Measurements from ENCODE around the gene KIF4A. TPM values are rescaled to one million over a fixed set of nuclear protein-coding genes. Genes with fewer than 3 reads are reported as not detected.
"Not testable (repeated sequence)": the region's sequence is repeated elsewhere in the genome, so short reads cannot be mapped to it uniquely, and the experiment has no call there.

KIF4A gene
- total RNA-seq, 2 experiments from 2014 or later = 29.9 to 40.7 TPM

- H3K9me3 ChIP-seq (ENCODE audit: low read length) = no peaks in the 10 kb centered on the region
- no peaks in the 10 kb centered on the region for H3K79me2 ChIP-seq (ENCODE audit: insufficient read depth, low read depth, low read length)
- BruUV-seq (replicated peaks) = no TSS peak
- ChIA-PET POLR2A (interaction anchor here (0.6 to 1.4 kb wide), 2 partner anchors 11 to 1323 kb away, joined by 4 to 5 read pairs; no protein-coding TSS in a partner anchor), CTCF (ENCODE audit: unreplicated experiment) (no interaction called here)
- H3K9me2 ChIP-seq (ENCODE audit: insufficient read depth, low read length) = no peaks in the 10 kb centered on the region
- TF ChIP-seq EZH2phosphoT487 (IDR thresholded peaks at IDR 0.05; ENCODE audit: borderline replicate concordance, low read depth, low read length) = no peak
- TF ChIP-seq CTCF (conservative IDR thresholded peaks at IDR 0.05; ENCODE audit: low read length) = no peak
- no peak overlapping the region for H3K4me2 ChIP-seq (ENCODE audit: low read length)
- no peaks in the 10 kb centered on the region for H4K20me1 ChIP-seq (ENCODE audit: insufficient read depth, low read length)
- peaks cover 87% of the 10 kb centered on the region for H3K36me3 ChIP-seq (ENCODE audit: insufficient read depth, low read length)
- no peak overlapping the region for H2AFZ ChIP-seq (ENCODE audit: low read length)
- H3K4me3 ChIP-seq (ENCODE audit: low read depth, low read length, poor library complexity, severe bottlenecking) = no peak overlapping the region
- intact Hi-C loops (cut with micrococcal nuclease; ENCODE audit: unreplicated experiment) = no loop called here
- DNase-seq (ENCODE audit: low spot score) = no peak
- H3K27ac ChIP-seq (ENCODE audit: low read depth, low read length, poor library complexity, severe bottlenecking) = no peak overlapping the region
- no peaks in the 10 kb centered on the region for H3K4me1 ChIP-seq (ENCODE audit: insufficient read depth, low read length, poor library complexity, severe bottlenecking)
Measured at GRCh38 chrX:70301716-70302115, 11.8 kb downstream of the KIF4A start.

GRCh38 chrX:70313503-70313902 lies 23.6 kb downstream of the KIF4A start:
- ChIA-PET CTCF (ENCODE audit: unreplicated experiment) (no interaction called here), POLR2A (interaction anchor here (0.6 to 0.7 kb wide), 3 partner anchors 55 to 931 kb away, joined by 3 to 4 read pairs (median 3); no protein-coding TSS in a partner anchor)
- Histone ChIP-seq H3K36me3 (ENCODE audit: insufficient read depth, low read length) (peaks cover 85% of the 10 kb centered on the region), H3K4me1 (ENCODE audit: insufficient read depth, low read length, poor library complexity, severe bottlenecking) (no peaks in the 10 kb centered on the region), H3K4me2 (ENCODE audit: low read length) (no peak overlapping the region), H3K4me3 (ENCODE audit: low read depth, low read length, poor library complexity, severe bottlenecking) (no peak overlapping the region), H4K20me1 (ENCODE audit: insufficient read depth, low read length) (no peaks in the 10 kb centered on the region), H3K27ac (ENCODE audit: low read depth, low read length, poor library complexity, severe bottlenecking) (no peak overlapping the region), H3K9me2 (ENCODE audit: insufficient read depth, low read length) (no peaks in the 10 kb centered on the region), H3K9me3 (ENCODE audit: low read length) (no peaks in the 10 kb centered on the region), H3K79me2 (ENCODE audit: insufficient read depth, low read depth, low read length) (peaks cover 10% of the 10 kb centered on the region; the same call in 1 of the 2 replicates), H2AFZ (ENCODE audit: low read length) (no peak overlapping the region)
- TF ChIP-seq CTCF (conservative IDR thresholded peaks at IDR 0.05; ENCODE audit: low read length) (no peak), EZH2phosphoT487 (IDR thresholded peaks at IDR 0.05; ENCODE audit: borderline replicate concordance, low read depth, low read length) (no peak)
- no TSS peak for BruUV-seq (replicated peaks)
- no peak for DNase-seq (ENCODE audit: low spot score)
- intact Hi-C loops (cut with micrococcal nuclease; ENCODE audit: unreplicated experiment) = no loop called here

- intact Hi-C loops (cut with micrococcal nuclease; ENCODE audit: unreplicated experiment) = no loop called here
- H3K9me3 ChIP-seq (ENCODE audit: low read length) = no peaks in the 10 kb centered on the region
- H3K36me3 ChIP-seq (ENCODE audit: insufficient read depth, low read length) = peaks cover 37% of the 10 kb centered on the region
- H4K20me1 ChIP-seq (ENCODE audit: insufficient read depth, low read length) = no peaks in the 10 kb centered on the region
- H3K4me1 ChIP-seq (ENCODE audit: insufficient read depth, low read length, poor library complexity, severe bottlenecking) = no peaks in the 10 kb centered on the region
- no peak overlapping the region for H3K4me2 ChIP-seq (ENCODE audit: low read length)
- no peak for TF ChIP-seq EZH2phosphoT487 (IDR thresholded peaks at IDR 0.05; ENCODE audit: borderline replicate concordance, low read depth, low read length)
- TF ChIP-seq CTCF (conservative IDR thresholded peaks at IDR 0.05; ENCODE audit: low read length) = no peak
- DNase-seq (ENCODE audit: low spot score) = no peak
- no peak overlapping the region for H3K4me3 ChIP-seq (ENCODE audit: low read depth, low read length, poor library complexity, severe bottlenecking)
- BruUV-seq (replicated peaks) = no TSS peak
- H3K27ac ChIP-seq (ENCODE audit: low read depth, low read length, poor library complexity, severe bottlenecking) = no peak overlapping the region
- POLR2A ChIA-PET = no interaction called here
- H3K9me2 ChIP-seq (ENCODE audit: insufficient read depth, low read length) = no peaks in the 10 kb centered on the region
- CTCF ChIA-PET (ENCODE audit: unreplicated experiment) = no interaction called here
- no peak overlapping the region for H2AFZ ChIP-seq (ENCODE audit: low read length)
- no peaks in the 10 kb centered on the region for H3K79me2 ChIP-seq (ENCODE audit: insufficient read depth, low read depth, low read length)
Measured at GRCh38 chrX:70322784-70323183, 32.9 kb downstream of the KIF4A start.

GRCh38 chrX:70323628-70324027 lies 33.7 kb downstream of the KIF4A start:
- H3K79me2 ChIP-seq (ENCODE audit: insufficient read depth, low read depth, low read length); H3K4me2 ChIP-seq (ENCODE audit: low read length); H3K27ac ChIP-seq (ENCODE audit: low read depth, low read length, poor library complexity, severe bottlenecking); H4K20me1 ChIP-seq (ENCODE audit: insufficient read depth, low read length); H2AFZ ChIP-seq (ENCODE audit: low read length); CTCF ChIA-PET (ENCODE audit: unreplicated experiment); POLR2A ChIA-PET; H3K9me2 ChIP-seq (ENCODE audit: insufficient read depth, low read length); H3K9me3 ChIP-seq (ENCODE audit: low read length); BruUV-seq (replicated peaks); intact Hi-C loops (cut with micrococcal nuclease; ENCODE audit: unreplicated experiment); H3K4me1 ChIP-seq (ENCODE audit: insufficient read depth, low read length, poor library complexity, severe bottlenecking); H3K4me3 ChIP-seq (ENCODE audit: low read depth, low read length, poor library complexity, severe bottlenecking); DNase-seq (ENCODE audit: low spot score): not testable (repeated sequence)
- peaks cover 33% of the 10 kb centered on the region for H3K36me3 ChIP-seq (ENCODE audit: insufficient read depth, low read length)

Data from OCI-LY7 (cell line).